Neutrophil (primary cell): Measurements from ENCODE around the gene GALNT9.

Experiments
- H3K27ac ChIP-seq: fragments of 200-600 bp; sonication (generic); 2 replicates; pipeline ENCODE4 v1.5.1; 2016; ENCODE audit warnings: mild to moderate bottlenecking, moderate library complexity
- H3K27me3 ChIP-seq: fragments of 200-600 bp; sonication (generic); 2 replicates; pipeline ENCODE4 v1.6.0; 2016; ENCODE audit warnings: mild to moderate bottlenecking
- H3K36me3 ChIP-seq: fragments of 200-600 bp; sonication (generic); 2 replicates; pipeline ENCODE4 v1.5.1; 2017
- H3K4me1 ChIP-seq, 2 experiments: fragments of 200-600 bp in 1 of 2; sonication (generic) in 1 of 2; 1 replicate in 1 of 2; 2 replicates in 1 of 2; pipeline versions ENCODE4 v1.5.1 to v1.6.1; 2013 to 2016; ENCODE audit warnings: low read depth in 1 of 2, low read length in 1 of 2, mild to moderate bottlenecking in 1 of 2, moderate library complexity in 1 of 2; ENCODE audit not compliant: control insufficient read depth in 1 of 2, insufficient read depth in 1 of 2
- H3K4me3 ChIP-seq, 2 experiments: fragments of 200-600 bp in 1 of 2; sonication (generic) in 1 of 2; 1 replicate in 1 of 2; 2 replicates in 1 of 2; pipeline ENCODE4 v1.5.1; 2013 to 2016; ENCODE audit warnings: low read depth in 1 of 2, low read length in 1 of 2, mild to moderate bottlenecking in 1 of 2, moderate library complexity in 1 of 2
- H3K9me3 ChIP-seq: fragments of 200-600 bp; sonication (generic); 2 replicates; pipeline ENCODE4 v1.5.1; 2016
- CTCF ChIP-seq: fragments of 200-600 bp; sonication (generic); IDR thresholded peaks from 2 replicates; pipeline ENCODE4 v1.5.1; 2016; ENCODE audit warnings: antibody characterized with exemption

GALNT9 gene

GRCh38 chr12:132153501-132154340 lies 175.7 kb downstream of the GALNT9 start:
- Histone ChIP-seq H3K9me3 (no peaks in the 10 kb centered on the region), H3K27ac (no peak overlapping the region), H3K4me1 (peaks cover 4 to 5% of the 10 kb centered on the region in 2 experiments), H3K36me3 (peaks cover 20% of the 10 kb centered on the region), H3K27me3 (no peaks in the 10 kb centered on the region), H3K4me3 (no peak overlapping the region)
- TF ChIP-seq CTCF = peak; percentile 57

- no peak overlapping the region for H3K4me3 ChIP-seq
- TF ChIP-seq CTCF = no peak
- H3K36me3 ChIP-seq = peaks cover 25% of the 10 kb centered on the region
- no peaks in the 10 kb centered on the region for H3K9me3 ChIP-seq
- no peak overlapping the region for H3K27ac ChIP-seq
- peaks cover 4 to 5% of the 10 kb centered on the region in 2 experiments for H3K4me1 ChIP-seq
- H3K27me3 ChIP-seq = no peaks in the 10 kb centered on the region
Observed at GRCh38 chr12:132152953-132153352, 176.4 kb downstream of the GALNT9 start.

GRCh38 chr12:132152411-132152821 lies 177.0 kb downstream of the GALNT9 start:
- Histone ChIP-seq H3K9me3 (no peaks in the 10 kb centered on the region), H3K4me3 (no peak overlapping the region), H3K27ac (no peak overlapping the region), H3K4me1 (peaks cover 4 to 5% of the 10 kb centered on the region in 2 experiments), H3K36me3 (peaks cover 31% of the 10 kb centered on the region), H3K27me3 (no peaks in the 10 kb centered on the region)
- no peak for TF ChIP-seq CTCF

- H3K27me3 ChIP-seq = no peaks in the 10 kb centered on the region
- no peak overlapping the region for H3K27ac ChIP-seq
- peaks cover 34% of the 10 kb centered on the region for H3K36me3 ChIP-seq
- no peak for TF ChIP-seq CTCF
- no peaks in the 10 kb centered on the region for H3K9me3 ChIP-seq
- H3K4me1 ChIP-seq = peaks cover 4 to 5% of the 10 kb centered on the region in 2 experiments
- H3K4me3 ChIP-seq = no peak overlapping the region
Observed at GRCh38 chr12:132151766-132152410, 177.5 kb downstream of the GALNT9 start.

GRCh38 chr12:132151145-132151765 lies 178.1 kb downstream of the GALNT9 start:
- Histone ChIP-seq H3K36me3 (peaks cover 34% of the 10 kb centered on the region), H3K4me3 (no peak overlapping the region), H3K4me1 (peaks cover 4 to 5% of the 10 kb centered on the region in 2 experiments), H3K27me3 (no peaks in the 10 kb centered on the region), H3K27ac (no peak overlapping the region), H3K9me3 (no peaks in the 10 kb centered on the region)
- TF ChIP-seq CTCF = no peak
